Activated naive CD8-positive, alpha-beta T cell (primary cell): Measurements from ENCODE around the gene ZSCAN5B.
A peak's percentile ranks its signal among the peaks of the same experiment; 100 is the strongest.
"Not testable (repeated sequence)": the region's sequence is repeated elsewhere in the genome, so short reads cannot be mapped to it uniquely, and the experiment has no call there.

Source experiments
- H3K27ac Mint-ChIP-seq: one replicate; pipeline ENCODE4 v1.8.0; 2021; ENCODE audit warnings: mixed read lengths
- H3K27me3 Mint-ChIP-seq: one replicate; pipeline ENCODE4 v1.8.0; 2021; ENCODE audit warnings: mixed read lengths
- H3K36me3 Mint-ChIP-seq: one replicate; pipeline ENCODE4 v1.8.0; 2021; ENCODE audit warnings: mixed read lengths
- H3K4me1 Mint-ChIP-seq: one replicate; pipeline ENCODE4 v1.8.0; 2021; ENCODE audit warnings: low read depth, mixed read lengths
- H3K4me3 Mint-ChIP-seq: one replicate; pipeline ENCODE4 v1.8.0; 2021; ENCODE audit warnings: mild to moderate bottlenecking, mixed read lengths
- H3K9me3 Mint-ChIP-seq: one replicate; pipeline ENCODE4 v1.8.0; 2021; ENCODE audit warnings: low read depth, mixed read lengths

ZSCAN5B gene

GRCh38 chr19:56197646-56198045 lies at the start of gene ZSCAN5B:
Gene ZSCAN5B, minus strand, starts transcription at chr19:56197783. Its CDS starts 4,731 bp downstream, at chr19:56193052.
- not testable (repeated sequence) for H3K4me1 Mint-ChIP-seq, H3K27me3 Mint-ChIP-seq, H3K4me3 Mint-ChIP-seq, H3K9me3 Mint-ChIP-seq, H3K36me3 Mint-ChIP-seq, H3K27ac Mint-ChIP-seq

GRCh38 chr19:56245764-56246163 lies 48.2 kb upstream of the ZSCAN5B start:
- not testable (repeated sequence) for H3K27me3 Mint-ChIP-seq, H3K36me3 Mint-ChIP-seq, H3K4me1 Mint-ChIP-seq, H3K27ac Mint-ChIP-seq, H3K4me3 Mint-ChIP-seq, H3K9me3 Mint-ChIP-seq

GRCh38 chr19:56245121-56245740 lies 47.6 kb upstream of the ZSCAN5B start:
- Mint-ChIP-seq H3K9me3 (no peaks in the 10 kb centered on the region), H3K36me3 (peaks cover 2% of the 10 kb centered on the region), H3K4me3 (no peak overlapping the region), H3K27ac (no peak overlapping the region), H3K27me3 (no peaks in the 10 kb centered on the region), H3K4me1 (no peaks in the 10 kb centered on the region)

GRCh38 chr19:56223481-56223880 lies 25.9 kb upstream of the ZSCAN5B start:
- peaks cover 2% of the 10 kb centered on the region for H3K27me3 Mint-ChIP-seq
- H3K36me3 Mint-ChIP-seq, result peaks cover 7% of the 10 kb centered on the region
- H3K4me1 Mint-ChIP-seq, result no peaks in the 10 kb centered on the region
- H3K4me3 Mint-ChIP-seq, result no peak overlapping the region
- no peak overlapping the region for H3K27ac Mint-ChIP-seq
- no peaks in the 10 kb centered on the region for H3K9me3 Mint-ChIP-seq

- Mint-ChIP-seq H3K27me3 (peaks cover 4% of the 10 kb centered on the region), H3K27ac (no peak overlapping the region), H3K9me3 (no peaks in the 10 kb centered on the region), H3K36me3 (peaks cover 9% of the 10 kb centered on the region), H3K4me3 (no peak overlapping the region), H3K4me1 (peaks cover 2% of the 10 kb centered on the region)
Measured at GRCh38 chr19:56222901-56223300, 25.3 kb upstream of the ZSCAN5B start.

- peaks cover 4% of the 10 kb centered on the region for H3K4me1 Mint-ChIP-seq
- peaks cover 5% of the 10 kb centered on the region for H3K27me3 Mint-ChIP-seq
- H3K36me3 Mint-ChIP-seq, result peaks cover 9% of the 10 kb centered on the region
- no peak overlapping the region for H3K4me3 Mint-ChIP-seq
- H3K27ac Mint-ChIP-seq, result no peak overlapping the region
- no peaks in the 10 kb centered on the region for H3K9me3 Mint-ChIP-seq
Measured at GRCh38 chr19:56221851-56222250, 24.3 kb upstream of the ZSCAN5B start.

GRCh38 chr19:56221442-56221841 lies 23.9 kb upstream of the ZSCAN5B start:
- not testable (repeated sequence) for H3K4me1 Mint-ChIP-seq, H3K27me3 Mint-ChIP-seq, H3K9me3 Mint-ChIP-seq, H3K4me3 Mint-ChIP-seq, H3K36me3 Mint-ChIP-seq, H3K27ac Mint-ChIP-seq

- Mint-ChIP-seq H3K9me3 (no peaks in the 10 kb centered on the region), H3K27ac (no peak overlapping the region), H3K4me1 (peaks cover 4% of the 10 kb centered on the region), H3K36me3 (peaks cover 9% of the 10 kb centered on the region), H3K4me3 (no peak overlapping the region), H3K27me3 (peaks cover 12% of the 10 kb centered on the region)
Measured at GRCh38 chr19:56218961-56219360, 21.4 kb upstream of the ZSCAN5B start.

- Mint-ChIP-seq H3K4me1 (peaks cover 4% of the 10 kb centered on the region), H3K4me3 (peak overlapping the region; percentile 35), H3K9me3 (no peaks in the 10 kb centered on the region), H3K36me3 (peaks cover 6% of the 10 kb centered on the region), H3K27ac (no peak overlapping the region), H3K27me3 (peaks cover 13% of the 10 kb centered on the region)
Measured at GRCh38 chr19:56217039-56217949, 19.7 kb upstream of the ZSCAN5B start.

GRCh38 chr19:56211718-56212117 lies 14.1 kb upstream of the ZSCAN5B start:
- no peaks in the 10 kb centered on the region for H3K36me3 Mint-ChIP-seq
- no peak overlapping the region for H3K4me3 Mint-ChIP-seq
- peaks cover 6% of the 10 kb centered on the region for H3K27me3 Mint-ChIP-seq
- no peak overlapping the region for H3K27ac Mint-ChIP-seq
- H3K4me1 Mint-ChIP-seq, result no peaks in the 10 kb centered on the region
- H3K9me3 Mint-ChIP-seq, result no peaks in the 10 kb centered on the region

GRCh38 chr19:56210036-56210435 lies 12.5 kb upstream of the ZSCAN5B start:
- not testable (repeated sequence) for H3K4me3 Mint-ChIP-seq, H3K27me3 Mint-ChIP-seq, H3K27ac Mint-ChIP-seq, H3K9me3 Mint-ChIP-seq, H3K36me3 Mint-ChIP-seq, H3K4me1 Mint-ChIP-seq

GRCh38 chr19:56209091-56209490 lies 11.5 kb upstream of the ZSCAN5B start:
- H3K4me3 Mint-ChIP-seq, result no peak overlapping the region
- H3K27ac Mint-ChIP-seq, result no peak overlapping the region
- no peaks in the 10 kb centered on the region for H3K4me1 Mint-ChIP-seq
- peaks cover 1% of the 10 kb centered on the region for H3K27me3 Mint-ChIP-seq
- H3K9me3 Mint-ChIP-seq, result no peaks in the 10 kb centered on the region
- no peaks in the 10 kb centered on the region for H3K36me3 Mint-ChIP-seq

GRCh38 chr19:56207581-56207980 lies 10.0 kb upstream of the ZSCAN5B start:
- not testable (repeated sequence) for H3K27me3 Mint-ChIP-seq, H3K36me3 Mint-ChIP-seq, H3K27ac Mint-ChIP-seq, H3K9me3 Mint-ChIP-seq, H3K4me1 Mint-ChIP-seq, H3K4me3 Mint-ChIP-seq

- Mint-ChIP-seq H3K4me3 (no peak within 1 kb of the TSS), H3K9me3 (no peaks in the 10 kb centered on the region), H3K36me3 (no peaks in the 10 kb centered on the region), H3K4me1 (no peaks in the 10 kb centered on the region), H3K27me3 (no peaks in the 10 kb centered on the region), H3K27ac (no peak within 1 kb of the TSS)
Measured at GRCh38 chr19:56201973-56202372, 4.4 kb upstream of the ZSCAN5B start, which contains the start of gene ZSCAN5C. Gene ZSCAN5C, plus strand, starts transcription at chr19:56202273. Its CDS starts 3,641 bp downstream, at chr19:56205914.

- Mint-ChIP-seq H3K27ac (no peak overlapping the region), H3K4me3 (no peak overlapping the region), H3K4me1 (no peaks in the 10 kb centered on the region), H3K36me3 (no peaks in the 10 kb centered on the region), H3K27me3 (no peaks in the 10 kb centered on the region), H3K9me3 (no peaks in the 10 kb centered on the region)
Measured at GRCh38 chr19:56199687-56200086, 2.1 kb upstream of the ZSCAN5B start.
